CD4-positive, alpha-beta T cell treated with Interleukin-4 for 4 hours (primary cell): ENCODE measurements around the gene LTA.
"Not testable (repeated sequence)": the region's sequence is repeated elsewhere in the genome, so short reads cannot be mapped to it uniquely, and the experiment has no call there.

Experiments used
- DNase-seq: peaks from one replicate; pipeline ENCODE4 v3.0.0-alpha.2; 2020

Gene LTA

DNA sequence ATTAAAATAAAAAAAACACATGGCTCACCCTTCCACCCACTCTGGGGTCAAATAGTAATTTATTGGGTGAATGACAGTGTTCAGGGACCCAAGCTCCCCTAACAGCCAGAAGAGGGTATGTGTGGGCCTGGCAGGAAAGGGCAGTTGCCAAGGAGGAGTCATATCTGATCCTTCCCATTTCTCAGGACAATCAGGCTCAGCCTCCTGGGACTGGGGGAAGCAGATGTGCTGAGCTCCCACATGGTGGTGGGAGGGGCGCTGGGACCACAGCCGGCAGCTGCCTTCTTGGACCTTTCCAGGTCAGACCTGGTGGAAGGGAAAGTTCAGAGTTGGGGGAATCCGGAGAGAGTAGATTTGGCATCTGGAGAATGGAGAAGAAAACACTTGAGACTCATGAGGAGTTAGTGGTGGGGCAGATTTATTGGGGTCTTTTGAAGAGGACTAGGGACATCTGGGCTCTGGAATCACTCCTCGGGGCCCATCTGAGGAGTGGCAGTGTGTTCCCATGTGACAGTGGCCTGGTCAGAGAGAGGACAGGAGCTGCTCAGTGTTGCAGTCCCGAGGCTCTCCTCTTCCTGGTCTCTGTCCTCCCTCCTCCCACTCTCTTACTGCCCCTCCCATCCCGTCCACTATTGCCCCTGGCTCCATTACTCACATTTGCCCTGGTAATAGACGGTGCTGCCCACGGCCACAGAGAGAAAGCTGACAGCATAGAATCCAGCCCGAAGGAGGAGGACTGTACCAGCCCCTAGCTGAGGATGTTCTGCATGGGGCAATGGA is 17.0 kb downstream of the LTA start:
- DNase-seq = no peak

DNA sequence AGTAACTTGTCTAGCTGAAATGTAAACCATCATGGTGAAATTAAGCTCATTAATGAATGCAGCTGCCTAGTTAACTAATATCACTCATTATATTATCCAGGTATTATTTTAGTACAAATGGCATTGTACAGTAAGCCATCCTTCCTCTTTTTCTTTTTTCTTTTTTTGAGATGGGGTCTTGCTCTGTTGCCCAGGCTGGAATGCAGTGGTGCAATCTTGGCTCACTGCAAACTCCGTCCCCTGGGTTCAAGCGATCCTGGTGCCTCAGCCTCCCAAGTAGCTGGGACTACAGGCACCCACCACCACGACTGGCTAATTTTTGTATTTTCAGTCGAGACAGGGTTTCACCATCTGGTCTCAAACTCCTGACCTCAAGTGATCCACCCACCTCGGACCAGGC is 18.6 kb downstream of the LTA start:
- DNase-seq = not testable (repeated sequence)

- no peak for DNase-seq
Measured at GRCh38 chr6:31592396-31592771, 20.3 kb downstream of the LTA start.

DNA sequence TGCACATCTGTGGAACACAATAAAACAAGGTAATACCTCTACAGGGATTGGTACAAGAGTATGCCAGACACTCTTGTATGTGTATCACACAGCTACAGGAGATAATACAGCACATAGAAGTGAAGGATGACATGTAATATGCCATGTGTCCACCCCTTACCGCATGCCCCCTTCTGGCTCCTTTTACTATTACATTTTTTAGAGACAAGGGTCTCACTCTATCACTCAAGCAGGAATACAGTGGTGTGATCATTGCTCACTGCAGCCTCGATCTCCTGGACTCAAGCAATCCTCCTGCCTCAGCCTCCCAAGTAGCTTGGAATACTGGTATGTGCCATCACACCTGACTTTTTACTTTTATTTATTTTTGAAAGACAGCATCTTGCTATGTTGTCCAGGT is 24.9 kb downstream of the LTA start:
- DNase-seq = peak; percentile 83

DNA sequence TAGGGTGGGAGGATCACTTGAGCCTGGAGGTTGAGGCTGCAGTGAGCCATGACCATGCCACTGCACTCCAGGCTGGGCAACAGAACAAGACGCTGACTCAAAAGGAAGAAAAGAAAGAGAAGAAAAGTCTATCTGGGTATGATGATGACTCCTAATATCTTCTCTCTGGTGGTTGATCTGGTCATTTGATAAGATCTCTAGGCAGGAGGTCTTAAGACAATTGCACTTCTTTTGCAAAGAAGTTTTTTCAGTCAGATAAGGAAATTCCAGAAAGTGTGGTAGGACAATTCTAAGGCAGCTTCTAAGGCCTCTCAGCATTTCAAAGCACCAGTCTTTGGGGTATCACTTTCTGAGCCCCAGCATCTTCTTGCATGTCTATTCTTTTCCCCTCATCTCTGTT is 35.2 kb downstream of the LTA start:
- no peak for DNase-seq

GRCh38 chr6:31609519-31610406 is 37.7 kb downstream of the LTA start:
- DNase-seq = no peak

- no peak for DNase-seq
Measured at GRCh38 chr6:31610968-31611367, 38.9 kb downstream of the LTA start.

- no peak for DNase-seq
Measured at GRCh38 chr6:31614075-31614619, 42.1 kb downstream of the LTA start.

GRCh38 chr6:31614684-31615578 is 42.8 kb downstream of the LTA start, which contains the start of gene AIF1:
Gene AIF1, plus strand, starts transcription at chr6:31615234. Its CDS starts 96 bp downstream, at chr6:31615330.
- no peak for DNase-seq

- DNase-seq = no peak
Measured at GRCh38 chr6:31615748-31616147, 43.7 kb downstream of the LTA start.

- DNase-seq = no peak
Measured at GRCh38 chr6:31617010-31617409, 44.9 kb downstream of the LTA start.

DNA sequence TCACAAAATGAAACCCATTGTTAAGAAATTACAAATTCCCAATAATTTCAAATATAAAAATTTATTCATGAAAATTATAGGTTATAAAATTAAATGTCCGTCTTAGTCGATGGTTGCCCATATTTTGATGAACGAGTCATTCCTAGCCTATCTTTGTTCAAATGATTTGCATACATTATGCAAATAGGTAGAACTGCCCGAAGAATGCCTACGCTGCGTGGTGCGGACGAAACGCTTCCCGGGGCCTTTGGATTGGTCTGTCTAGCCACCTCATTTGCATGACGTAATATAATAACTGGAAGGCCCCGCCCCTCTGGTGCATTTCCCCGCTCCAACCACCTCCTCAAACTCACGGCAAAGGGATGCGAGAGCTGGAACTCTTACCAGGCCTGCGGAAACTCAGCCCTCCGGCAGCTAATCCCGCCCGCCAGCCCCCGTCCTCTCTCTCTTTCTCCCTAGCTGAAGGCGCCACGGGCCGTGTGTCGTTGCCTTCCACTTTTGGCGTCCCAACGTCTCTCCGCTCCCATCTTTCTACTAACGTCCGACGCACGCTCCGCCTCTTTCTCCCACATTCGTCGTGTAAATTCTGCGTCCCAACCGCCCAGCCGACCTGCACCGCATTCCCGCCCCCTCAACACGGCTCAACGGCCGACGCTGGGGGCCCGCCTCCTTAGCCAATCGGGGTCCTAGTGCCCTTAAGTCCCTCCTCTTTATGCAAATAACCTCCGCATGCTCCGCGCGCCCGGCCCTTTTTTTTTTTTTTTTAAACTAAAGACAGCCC is 47.9 kb downstream of the LTA start:
- peak; percentile 99 for DNase-seq

DNA sequence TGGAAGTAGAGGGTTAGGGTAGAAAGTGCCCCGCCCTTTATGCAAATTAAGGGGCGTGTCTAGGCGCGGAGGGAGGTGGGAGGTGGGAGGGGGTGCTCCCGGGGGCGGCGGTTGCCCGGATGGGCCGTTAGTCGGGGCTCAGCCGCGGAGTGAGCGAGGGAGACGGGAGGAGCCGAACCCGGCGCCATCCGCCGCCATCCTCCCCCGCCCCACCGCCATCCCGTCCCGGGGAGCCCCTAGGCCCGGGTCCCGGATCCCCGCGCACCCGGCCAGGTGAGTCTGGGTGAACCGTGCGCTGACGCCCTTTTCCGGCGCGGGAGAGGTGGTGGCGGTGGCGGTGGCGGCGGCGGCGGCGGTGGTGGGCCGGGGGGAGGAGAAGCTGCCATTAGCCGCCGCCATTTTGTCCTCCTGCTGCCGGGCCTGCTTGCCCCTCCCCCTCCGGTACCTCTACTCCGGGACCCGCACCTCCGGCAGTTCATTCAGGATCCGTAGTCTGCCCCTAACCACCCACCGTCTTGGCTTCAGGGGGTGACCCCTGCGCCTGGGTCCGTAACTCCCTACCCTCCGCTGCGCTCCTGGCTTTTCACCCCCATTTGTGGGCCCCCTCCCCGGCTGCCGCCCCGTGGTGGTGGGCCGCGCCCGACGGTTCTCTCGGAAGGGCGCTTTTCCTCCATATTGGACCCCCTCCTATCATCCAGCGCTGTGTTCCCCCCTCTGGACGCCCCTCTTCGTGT is 48.7 kb downstream of the LTA start, which contains the start of gene PRRC2A:
PRRC2A (plus strand) TSS at position 130 of the 734 bp plus-strand sequence. CDS start 2,075 bp downstream, outside the sequence.
- no peak for DNase-seq

GRCh38 chr6:31621320-31621939 is 49.3 kb downstream of the LTA start:
- DNase-seq = no peak

- DNase-seq = no peak
Measured at GRCh38 chr6:31621991-31622390, 49.9 kb downstream of the LTA start.

DNA sequence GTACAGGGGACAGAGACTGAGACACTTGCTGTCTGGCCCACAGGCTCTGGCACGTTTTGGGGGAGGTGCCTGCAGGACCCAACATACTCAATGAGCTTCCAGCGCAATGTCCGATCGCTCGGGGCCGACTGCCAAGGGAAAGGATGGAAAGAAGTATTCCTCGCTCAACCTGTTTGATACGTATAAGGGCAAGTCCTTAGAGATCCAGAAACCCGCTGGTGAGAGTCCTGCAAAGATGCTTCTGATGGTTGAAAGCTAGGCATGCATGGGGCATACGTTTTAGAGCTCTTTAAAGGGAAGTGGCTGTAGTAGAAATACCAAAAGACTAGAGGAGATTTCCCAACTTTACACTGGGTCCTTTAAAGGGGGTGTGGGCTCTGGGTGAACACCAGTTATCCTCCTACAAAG is 50.6 kb downstream of the LTA start:
- DNase-seq = no peak
